Heart left ventricle (tissue), 16 donors: ENCODE measurements around the gene ASB1. TPM values are rescaled to one million over a fixed set of nuclear protein-coding genes. Genes with fewer than 3 reads are reported as not detected.

Experiments used
- ATAC-seq, 4 donors: fragments of 200-7000 bp; cut with Tn5 transposase; one replicate each; pipeline ENCODE4 v1.9.1; 2020 to 2022; ENCODE audit warnings: moderate library complexity in 4 of 4, mild to moderate bottlenecking in 3 of 4, moderate number of reproducible peaks in 1 of 4
- DNase-seq, 5 donors: peaks; one replicate each; pipeline ENCODE4 v3.0.0-alpha.2; 2020
- H3K27ac ChIP-seq, 12 donors: fragments of 200-600 bp; sonication (generic) in 4 of 12; one replicate each; pipeline versions ENCODE4 v1.5.0 to v1.8.0; 2016 to 2022; ENCODE audit warnings: mild to moderate bottlenecking in 2 of 12
- H3K27me3 ChIP-seq, 9 donors: fragments of 200-600 bp; sonication (generic) in 2 of 9; one replicate each; pipeline versions ENCODE4 v1.5.1 to v1.8.0; 2016 to 2022; ENCODE audit warnings: mild to moderate bottlenecking in 3 of 9
- H3K36me3 ChIP-seq, 9 donors: fragments of 200-600 bp; sonication (generic) in 2 of 9; one replicate each; pipeline versions ENCODE4 v1.5.0 to v1.8.0; 2018 to 2022; ENCODE audit warnings: mild to moderate bottlenecking in 2 of 9
- H3K4me1 ChIP-seq, 12 donors: fragments of 200-600 bp; sonication (generic) in 4 of 12; one replicate each; pipeline versions ENCODE4 v1.5.0 to v1.8.0; 2016 to 2022; ENCODE audit warnings: mild to moderate bottlenecking in 3 of 12
- H3K4me3 ChIP-seq, 12 donors: fragments of 200-600 bp; sonication (generic) in 4 of 12; one replicate each; pipeline versions ENCODE4 v1.5.0 to v1.8.0; 2017 to 2022; ENCODE audit warnings: mild to moderate bottlenecking in 9 of 12, moderate library complexity in 4 of 12
- H3K9me3 ChIP-seq, 12 donors: fragments of 200-600 bp; sonication (generic) in 4 of 12; one replicate each; pipeline versions ENCODE4 v1.5.0 to v1.8.0; 2016 to 2022; ENCODE audit warnings: mild to moderate bottlenecking in 1 of 12
- CTCF ChIP-seq, 12 donors: fragments of 200-600 bp; sonication (generic) in 4 of 12; IDR thresholded peaks; one replicate each; pipeline versions ENCODE4 v1.5.0 to v1.8.0; 2018 to 2022; ENCODE audit warnings: antibody characterized with exemption in 12 of 12, mild to moderate bottlenecking in 5 of 12
- POLR2A ChIP-seq, 2 donors: fragments of 450-650 bp; IDR thresholded peaks; one replicate each; pipeline ENCODE4 v1.6.1; 2017; ENCODE audit warnings: antibody characterized with exemption in 2 of 2, mild to moderate bottlenecking in 2 of 2, moderate library complexity in 2 of 2
- WGBS, 4 donors: extraction: QIAGEN DNeasy Blood & Tissue Kit in 2 of 4; methylation state at CpG; one replicate each; pipeline versions ENCODE4 v1.1.5 to v1.1.7; 2013 to 2018; 5-methylcytosine and 5-hydroxymethylcytosine counted together
- intact Hi-C, 10 donors: fragments of 100-400 bp; cut with DNase I; formaldehyde crosslinking; loops; one replicate each; pipeline versions ENCODE4 v1.11.1 to v1.14.2; 2022
- polyA plus RNA-seq, 2 donors: library from polyadenylated mRNA; stranded (reverse); fragments of 200-250 nt; gene quantifications; one replicate each; pipeline ENCODE4 v1.2.3, GENCODE V29; 2013
- total RNA-seq, 9 donors: library from RNA; depleted of rRNA in 2 of 9; stranded (reverse); fragments of >200 nt in 2 of 9; fragmentation: NEBNext Ultra II Directional in 3 of 9; extraction: Animal tissue kit (Norgen Biotek cat#: 25700) in 3 of 9; gene quantifications; one replicate each; pipeline versions ENCODE4 v1.1.0 to v1.2.4, GENCODE V29; 2016 to 2023
- donor health status: ischemic (EF 13 %, LVEDD 7.1; RV severe dilation, severe dysfunction).
- donor health status: healthy with polysubstance abuse.
- donor health status: DM: no; HTN: yes; CAD: no.
- donor health status: DM: no; HTN: no; CAD: no.
- donor health status: ischemic (EF 25% LVEDD 6.9; RV normal size, moderate dysfunction).
- donor health status: ischemic (EF 25% LVEDD 5.7; RV mildly dilated, moderate dysfunction).
- donor health status: healthy.
- donor health status: DM: yes; HTN: yes; CAD: no.
- donor health status: ischemic (EF 35%, LVEDD 5.7; RV mildly dilated, moderate dysfunction).
- donor health status: nonischemic (EF 11% LVEDD 7.7; RV severe dilation, severe dysfunction).
- donor health status: DM: yes; HTN: yes; CAD: no.
- donor health status: PGD.
- donor health status: ischemic (EF 29% LVEDD 5.4; RV normal size, mild dysfunction).
- donor health status: nonischemic (EF 23%, LVEDD 6.1; RV moderate dilation, normal function).

ASB1 gene
- total and polyA plus RNA-seq, 11 donors, result 31.8 to 57.5 (median 46.7) TPM

- DNase-seq (no peak), ATAC-seq (no peak)
- intact Hi-C loops, result no loop called here
- WGBS, 4 donors, result 87 to 96% (median 94%) methylated on average over 11 of the region's 11 CpGs
- no peaks in the 10 kb centered on the region for H3K27me3 ChIP-seq
- H3K27ac ChIP-seq, result no peak overlapping the region
- no peak for TF ChIP-seq CTCF (IDR thresholded peaks at IDR 0.05)
- no peak for TF ChIP-seq POLR2A (IDR thresholded peaks at IDR 0.05)
- no peaks in the 10 kb centered on the region for H3K9me3 ChIP-seq
- H3K36me3 ChIP-seq, result peaks cover 0 to 6% (median 0%) of the 10 kb centered on the region in 9 donors
- H3K4me1 ChIP-seq, result no peaks in the 10 kb centered on the region
- H3K4me3 ChIP-seq, result no peak overlapping the region
Measured at GRCh38 chr2:238407566-238407965, 19.2 kb upstream of the ASB1 start.

GRCh38 chr2:238408615-238409340, 17.9 kb upstream of the ASB1 start:
- TF ChIP-seq CTCF (IDR thresholded peaks at IDR 0.05) (no peak), POLR2A (IDR thresholded peaks at IDR 0.05) (no peak)
- Histone ChIP-seq H3K9me3 (no peaks in the 10 kb centered on the region), H3K4me3 (no peak overlapping the region), H3K36me3 (peaks cover 0 to 4% (median 0%) of the 10 kb centered on the region in 9 donors), H3K4me1 (no peaks in the 10 kb centered on the region), H3K27me3 (no peaks in the 10 kb centered on the region), H3K27ac (no peak overlapping the region)
- ATAC-seq (peak in 2 of 4 donors; percentile 20 to 51), DNase-seq (no peak)
- intact Hi-C loops, result no loop called here
- 75 to 96% (median 81%) methylated on average over 13 to 17 of the region's 17 CpGs for WGBS, 4 donors

GRCh38 chr2:238409341-238410199, 17.2 kb upstream of the ASB1 start:
- Histone ChIP-seq H3K27me3 (no peaks in the 10 kb centered on the region), H3K27ac (no peak overlapping the region), H3K9me3 (no peaks in the 10 kb centered on the region), H3K36me3 (peaks cover 0 to 4% (median 0%) of the 10 kb centered on the region in 9 donors), H3K4me1 (no peaks in the 10 kb centered on the region), H3K4me3 (no peak overlapping the region)
- intact Hi-C loops, result no loop called here
- whole genome bisulfite sequencing, 4 donors, result 91 to 94% (median 93%) methylated on average over 34 of the region's 34 CpGs
- no peak for TF ChIP-seq POLR2A (IDR thresholded peaks at IDR 0.05)
- no peak for TF ChIP-seq CTCF (IDR thresholded peaks at IDR 0.05)
- DNase-seq, result no peak
- ATAC-seq, result peak in 1 of 4 donors; percentile 37
